ENCODE results near the gene NRP1. TPM values are rescaled to one million over a fixed set of nuclear protein-coding genes. Genes with fewer than 3 reads are reported as not detected.
"Not testable (repeated sequence)": the region's sequence is repeated elsewhere in the genome, so short reads cannot be mapped to it uniquely, and the experiment has no call there.

The NRP1 gene
- total RNA-seq, 2 donors from 2014 or later: 123 TPM

GRCh38 chr10:33302208-33302829 is 32.1 kb downstream of the NRP1 start:
- intact Hi-C loops (cut with DNase I): no loop called here
- no peak for DNase-seq (ENCODE audit: low spot score)

DNA sequence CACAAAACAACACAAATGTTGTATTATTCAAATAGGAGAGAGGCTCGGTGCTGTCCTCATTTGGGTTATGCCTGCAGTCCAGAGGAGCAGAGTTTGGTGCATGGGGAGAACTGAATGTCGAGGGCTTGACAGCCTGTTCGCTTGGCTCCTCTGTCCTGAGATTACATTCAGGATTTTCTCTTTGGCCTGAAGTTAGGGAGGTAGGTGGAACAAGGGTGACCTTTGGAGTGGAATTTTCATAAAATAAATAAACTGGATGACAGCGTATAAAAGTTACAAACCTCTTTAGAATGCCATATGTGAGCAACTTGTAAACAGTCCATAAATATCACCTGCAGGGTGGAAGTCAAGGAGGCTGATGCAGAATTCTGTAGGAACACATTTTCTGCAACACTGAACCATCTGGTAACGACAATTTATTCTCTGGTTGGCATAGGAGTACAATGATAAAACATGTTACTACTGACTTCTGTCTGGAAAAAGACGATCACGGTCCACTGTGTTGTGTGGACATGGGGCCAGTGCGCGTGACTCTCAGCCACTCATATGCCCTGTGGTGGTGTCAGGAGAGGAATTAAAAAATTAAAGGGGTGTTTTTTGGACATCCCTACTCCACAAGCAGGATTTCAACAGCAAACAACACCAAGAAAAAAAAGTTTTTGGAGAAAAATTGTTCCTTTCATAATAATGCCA is 33.2 kb downstream of the NRP1 start:
- DNase-seq (ENCODE audit: low spot score): no peak
- intact Hi-C loops (cut with DNase I): no loop called here

GRCh38 chr10:33300544-33300943 is 33.9 kb downstream of the NRP1 start:
- intact Hi-C loops (cut with DNase I); DNase-seq (ENCODE audit: low spot score): not testable (repeated sequence)

- intact Hi-C loops (cut with DNase I): no loop called here
- DNase-seq (ENCODE audit: low spot score): no peak
These were observed 35.6 kb downstream of the NRP1 start for GRCh38 chr10:33298893-33299292.

GRCh38 chr10:33298110-33298509 is 36.4 kb downstream of the NRP1 start:
- intact Hi-C loops (cut with DNase I): no loop called here
- no peak for DNase-seq (ENCODE audit: low spot score)

DNA sequence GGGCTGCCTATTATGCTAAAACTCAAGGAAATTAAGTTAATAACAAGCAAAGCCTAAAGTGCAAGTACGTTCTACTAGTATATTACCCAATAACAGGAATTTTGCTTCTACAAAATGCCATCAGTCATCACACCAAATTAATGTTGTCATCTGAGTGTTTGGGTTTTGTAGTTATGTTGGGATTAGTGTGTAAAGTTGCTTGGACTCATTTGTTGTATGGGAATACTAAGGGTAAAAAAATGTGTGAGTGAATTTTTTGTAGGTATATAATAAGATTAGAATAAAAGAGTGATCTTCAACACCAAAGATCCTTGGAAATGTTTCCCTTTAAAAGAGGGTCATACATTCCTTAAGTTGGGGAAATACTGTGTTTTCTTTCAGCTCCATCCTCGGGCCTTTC is 38.6 kb downstream of the NRP1 start:
- intact Hi-C loops (cut with DNase I): no loop called here
- DNase-seq (ENCODE audit: low spot score): no peak

DNA sequence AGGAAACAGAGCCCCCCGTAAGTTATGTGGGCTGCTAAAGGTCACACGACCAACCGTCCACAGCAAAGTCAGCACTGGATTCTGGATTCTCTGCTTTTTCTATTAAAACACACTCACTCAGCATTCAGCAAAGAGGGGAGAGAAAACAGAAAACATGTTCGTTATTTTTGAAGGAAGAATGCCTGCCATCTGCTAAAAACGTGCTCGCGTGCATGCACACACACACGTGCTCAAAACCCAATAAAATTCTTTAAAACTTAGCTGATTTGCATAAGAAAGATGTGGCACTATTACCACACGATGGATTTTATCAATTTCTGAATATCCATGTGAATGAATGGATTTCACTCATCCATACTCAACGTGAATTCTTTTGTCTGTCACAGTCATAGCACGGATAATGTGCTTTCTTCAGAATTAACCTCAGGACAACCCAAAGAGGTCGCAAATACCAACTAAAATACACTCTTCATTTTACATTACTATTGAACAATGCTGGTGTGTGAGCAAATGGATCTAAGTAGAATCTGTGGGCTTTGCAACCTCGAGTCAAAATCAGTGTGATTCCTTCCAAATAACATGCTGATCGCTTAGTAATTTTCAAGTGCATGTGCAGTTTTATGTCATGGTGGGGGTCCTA is 40.8 kb downstream of the NRP1 start:
- intact Hi-C loops (cut with DNase I): no loop called here
- DNase-seq (ENCODE audit: low spot score): no peak

DNA sequence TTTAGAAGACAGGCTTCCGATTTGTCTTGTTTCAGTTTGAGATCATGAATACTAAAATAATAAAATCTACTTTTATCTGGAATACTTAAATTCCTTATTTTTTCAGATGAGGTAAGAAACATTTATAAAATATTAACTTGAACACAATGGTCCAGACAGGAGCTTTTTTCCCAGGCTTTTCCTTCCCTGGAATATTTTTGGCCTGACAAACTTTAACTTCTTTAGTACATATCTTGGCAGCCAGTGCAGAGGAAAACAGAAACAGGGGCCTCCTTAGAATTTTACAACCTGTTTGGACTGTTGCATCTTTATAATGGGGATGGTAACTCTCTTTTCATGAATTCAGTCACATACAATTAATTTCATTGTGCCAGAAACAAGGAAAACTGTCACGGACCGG is 41.4 kb downstream of the NRP1 start:
- DNase-seq (ENCODE audit: low spot score): no peak
- intact Hi-C loops (cut with DNase I): no loop called here

DNA sequence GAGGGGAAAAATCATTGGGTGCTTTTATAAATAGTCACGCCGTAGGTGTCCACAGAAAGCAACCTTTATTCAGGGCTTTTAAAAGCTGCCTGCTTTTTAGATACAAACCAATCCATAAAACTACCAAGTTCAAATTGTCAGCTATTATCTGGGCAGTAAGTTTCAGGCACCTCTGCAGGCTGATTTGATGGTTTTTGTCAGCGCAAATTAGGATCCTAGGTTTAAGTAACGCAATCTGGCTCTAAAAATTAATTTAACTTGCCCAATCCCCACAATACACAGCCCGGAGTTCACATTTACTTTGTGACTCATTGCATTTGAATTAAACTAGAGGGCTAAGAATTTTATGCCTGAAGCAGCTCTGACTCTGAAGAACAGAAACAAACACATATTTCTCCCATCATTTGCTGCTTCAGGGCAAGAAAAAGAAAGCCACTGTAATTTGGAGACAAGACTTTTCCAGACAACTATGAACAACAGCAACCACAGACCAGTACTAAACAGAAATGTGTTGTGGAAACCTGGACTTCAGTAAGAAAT is 43.3 kb downstream of the NRP1 start:
- no peak for DNase-seq (ENCODE audit: low spot score)
- intact Hi-C loops (cut with DNase I): no loop called here

DNA sequence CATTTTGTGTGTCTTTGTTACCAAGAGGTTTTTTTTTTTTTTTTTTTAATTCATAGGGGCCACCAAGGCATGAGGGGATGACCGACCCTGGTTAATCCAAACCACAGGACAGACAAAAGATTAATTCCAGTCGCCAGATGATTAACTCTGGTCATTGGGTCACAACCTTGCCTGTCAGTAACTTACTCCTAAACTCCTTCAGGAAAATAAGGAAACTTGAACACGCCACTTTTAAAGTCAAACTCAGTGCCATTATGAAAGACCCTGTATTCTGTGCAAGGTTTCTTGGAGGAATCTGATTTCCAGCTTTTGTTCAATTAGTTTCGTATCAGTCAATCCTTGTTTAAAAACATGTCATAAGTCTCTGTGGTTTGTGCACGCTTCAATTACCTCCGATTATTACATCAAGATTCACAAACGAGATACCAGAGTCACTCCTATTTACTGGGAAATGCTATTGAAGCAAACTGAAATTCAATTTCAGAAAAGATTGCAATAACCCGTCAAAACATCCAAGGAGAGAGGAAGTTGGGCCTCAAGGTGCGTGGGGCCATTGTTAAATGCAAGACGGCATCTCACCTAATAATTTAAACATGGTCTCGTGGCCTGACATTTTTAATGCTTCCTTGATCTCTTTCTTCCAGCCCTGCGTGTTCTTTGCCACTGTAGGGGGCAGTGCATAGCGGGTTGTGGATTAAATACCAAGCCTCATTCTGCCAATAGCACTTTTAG is 44.0 kb downstream of the NRP1 start:
- DNase-seq (ENCODE audit: low spot score): no peak
- intact Hi-C loops (cut with DNase I): no loop called here

DNA sequence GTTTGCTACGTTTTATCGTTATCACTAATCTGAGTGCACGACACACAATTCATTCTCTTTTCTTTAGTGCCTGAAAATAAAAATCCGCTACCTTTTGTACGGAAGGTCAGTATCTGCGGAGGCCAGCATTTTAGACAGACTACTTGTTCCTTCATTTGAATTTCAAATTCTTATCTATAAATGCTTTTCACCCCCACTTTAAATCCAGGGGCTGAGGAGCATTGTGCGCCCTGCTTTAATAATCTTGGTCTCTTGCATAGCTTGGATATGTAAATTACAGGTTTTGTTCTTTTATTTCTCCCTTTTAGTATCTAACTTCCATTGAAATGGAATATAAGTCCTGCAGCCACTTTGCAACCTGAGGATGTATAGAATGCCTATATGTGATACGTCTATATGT is 44.7 kb downstream of the NRP1 start:
- no peak for DNase-seq (ENCODE audit: low spot score)
- intact Hi-C loops (cut with DNase I): no loop called here

DNA sequence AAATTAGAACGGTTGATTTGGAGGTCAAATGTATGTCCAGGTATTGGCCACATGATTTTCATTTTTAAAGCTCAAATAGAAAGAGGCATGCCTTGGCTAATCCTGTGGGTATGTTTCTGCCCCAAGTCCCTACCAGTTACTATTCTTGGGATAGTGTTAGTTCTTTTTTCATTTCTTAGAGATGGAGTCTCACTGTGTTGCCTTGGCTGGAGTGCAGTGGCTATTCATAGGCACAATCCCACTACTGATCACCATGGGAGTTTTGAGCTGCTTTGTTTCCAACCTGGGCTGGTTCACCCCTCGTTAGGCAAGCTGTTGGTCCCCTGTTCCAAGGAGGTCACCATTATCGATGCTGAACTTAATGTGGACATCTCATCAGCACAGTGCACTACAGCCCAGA is 46.3 kb downstream of the NRP1 start:
- no peak for DNase-seq (ENCODE audit: low spot score)
- intact Hi-C loops (cut with DNase I): no loop called here

DNA sequence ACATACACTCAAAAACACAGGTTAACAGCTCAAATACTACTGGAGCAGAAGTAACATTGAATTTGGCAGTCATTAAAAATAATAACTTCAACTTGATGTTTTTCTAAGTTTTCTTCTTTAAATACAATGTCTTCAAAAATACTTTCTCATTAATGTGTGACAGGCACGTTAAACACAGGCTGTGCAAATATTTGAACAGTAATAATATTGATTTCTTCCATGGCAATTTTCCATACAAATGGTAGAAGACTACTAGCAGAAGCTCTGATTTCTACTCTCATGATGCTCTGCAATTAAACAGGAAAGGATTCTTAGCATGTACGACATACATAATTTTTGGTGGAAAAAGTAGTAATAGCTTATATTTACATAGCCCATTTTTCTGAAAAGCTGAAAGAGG is 47.4 kb downstream of the NRP1 start:
- no peak for DNase-seq (ENCODE audit: low spot score)
- intact Hi-C loops (cut with DNase I): no loop called here

- intact Hi-C loops (cut with DNase I): no loop called here
- DNase-seq (ENCODE audit: low spot score): no peak
These were observed 48.1 kb downstream of the NRP1 start for GRCh38 chr10:33286157-33286934.

GRCh38 chr10:33284945-33285344 is 49.5 kb downstream of the NRP1 start:
- DNase-seq (ENCODE audit: low spot score): no peak
- intact Hi-C loops (cut with DNase I): no loop called here

DNA sequence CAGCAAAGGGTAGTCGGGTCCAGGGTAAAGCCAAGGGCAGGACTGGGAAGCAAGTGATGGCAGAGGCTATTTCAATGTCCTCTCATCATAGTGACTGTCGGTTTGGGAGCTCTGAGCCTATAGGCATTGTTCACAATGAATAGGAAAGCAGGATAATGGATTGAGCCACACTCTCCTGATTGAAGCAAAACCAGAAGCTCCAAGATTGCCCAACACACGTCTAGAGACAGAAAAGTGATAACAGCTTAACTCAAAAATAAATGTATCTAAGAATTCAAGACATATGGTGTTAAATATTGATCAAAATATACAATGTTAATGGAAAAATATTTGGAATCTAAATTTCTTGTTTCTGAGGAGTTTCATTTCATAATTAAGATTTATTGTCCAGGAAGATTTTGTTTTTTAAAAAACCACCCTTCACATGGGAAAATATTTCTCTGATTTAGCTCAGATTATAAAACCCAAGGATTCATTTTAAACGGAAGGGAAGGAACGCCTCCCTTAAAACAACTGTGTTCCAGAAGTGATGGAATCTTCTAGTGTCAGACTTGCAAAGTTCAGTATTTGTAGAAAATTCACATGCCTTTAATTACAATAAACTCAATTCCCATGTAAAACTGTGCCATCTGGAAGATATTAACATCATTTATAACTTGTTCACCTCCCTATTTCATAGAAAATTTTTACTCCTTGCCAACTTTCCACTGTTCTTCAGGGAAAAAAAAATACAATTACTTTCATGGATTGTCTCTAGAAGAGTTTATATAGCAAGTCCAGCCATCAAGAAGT is 54.5 kb downstream of the NRP1 start:
- DNase-seq (ENCODE audit: low spot score): no peak
- intact Hi-C loops (cut with DNase I): loop anchor here in 1 of 2 donors (10.0 kb wide), 1 partner anchor 65 kb away; no protein-coding TSS in a partner anchor

GRCh38 chr10:33279276-33279675 is 55.2 kb downstream of the NRP1 start:
- DNase-seq (ENCODE audit: low spot score): no peak
- intact Hi-C loops (cut with DNase I): loop anchor here in 1 of 2 donors (10.0 kb wide), 1 partner anchor 64 kb away; no protein-coding TSS in a partner anchor

GRCh38 chr10:33278198-33278597 is 56.3 kb downstream of the NRP1 start:
- DNase-seq (ENCODE audit: low spot score): no peak
- intact Hi-C loops (cut with DNase I): loop anchor here in 1 of 2 donors (10.0 kb wide), 1 partner anchor 63 kb away; no protein-coding TSS in a partner anchor

Data from posterior vena cava (tissue), 2 donors.